Measurements from ENCODE around the gene ARL6IP4.

Gene ARL6IP4

GRCh38 chr12:122979001-122979907 lies 1.2 kb upstream of the ARL6IP4 start:
- no peak for DNase-seq

DNA sequence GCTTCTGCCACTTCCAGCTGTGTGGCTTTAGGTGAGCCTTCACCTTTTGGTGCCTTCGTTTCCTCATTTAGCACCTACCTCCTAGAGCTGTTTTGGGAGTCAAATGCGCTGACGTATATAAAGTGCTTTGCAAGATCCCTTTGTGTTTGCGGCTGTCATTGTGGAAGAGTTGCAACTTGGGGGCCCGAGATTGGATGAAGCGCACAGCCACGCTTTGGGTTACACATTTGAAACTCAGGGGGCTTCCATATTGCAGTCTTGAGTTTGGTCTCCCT lies 636 bp upstream of the ARL6IP4 start:
- peak; percentile 56 to 64 for DNase-seq

GRCh38 chr12:122981036-122981471 lies 573 bp downstream of the ARL6IP4 start:
- DNase-seq = peak in 1 of 2 experiments; percentile 63

DNA sequence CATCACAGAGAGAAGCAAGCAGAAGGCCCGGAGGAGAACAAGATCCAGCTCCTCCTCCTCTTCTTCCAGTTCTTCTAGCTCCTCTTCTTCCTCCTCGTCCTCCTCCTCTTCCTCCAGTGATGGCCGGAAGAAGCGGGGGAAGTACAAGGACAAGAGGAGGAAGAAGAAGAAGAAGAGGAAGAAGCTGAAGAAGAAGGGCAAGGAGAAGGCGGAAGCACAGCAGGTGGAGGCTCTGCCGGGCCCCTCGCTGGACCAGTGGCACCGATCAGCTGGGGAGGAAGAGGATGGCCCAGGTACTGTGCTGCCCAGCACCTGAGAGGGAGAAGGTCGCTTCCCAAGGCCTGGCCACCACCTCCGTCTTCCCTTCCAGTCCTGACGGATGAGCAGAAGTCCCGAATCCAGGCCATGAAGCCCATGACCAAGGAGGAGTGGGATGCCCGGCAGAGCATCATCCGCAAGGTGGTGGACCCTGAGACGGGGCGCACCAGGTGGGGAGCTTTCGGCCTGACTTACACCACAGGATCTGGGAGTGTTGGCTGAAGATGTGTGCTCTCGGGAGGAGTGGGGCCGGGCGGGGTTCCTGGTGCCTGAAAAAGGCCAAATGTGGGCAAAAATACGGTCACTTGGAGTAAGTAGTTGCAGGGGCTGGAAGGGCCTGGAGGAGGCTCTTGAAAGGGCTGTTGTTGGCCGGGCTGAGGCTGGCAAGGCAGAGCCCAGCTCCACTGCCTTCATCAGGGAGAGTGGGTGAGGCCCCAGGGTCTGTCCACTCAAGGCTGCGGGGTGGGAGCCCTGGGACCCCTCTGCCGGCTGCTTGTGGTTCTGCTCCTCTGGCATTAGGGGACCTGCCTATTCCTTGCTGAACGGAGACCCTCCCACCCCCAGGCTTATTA lies 1.4 kb downstream of the ARL6IP4 start:
- no peak for DNase-seq

DNA sequence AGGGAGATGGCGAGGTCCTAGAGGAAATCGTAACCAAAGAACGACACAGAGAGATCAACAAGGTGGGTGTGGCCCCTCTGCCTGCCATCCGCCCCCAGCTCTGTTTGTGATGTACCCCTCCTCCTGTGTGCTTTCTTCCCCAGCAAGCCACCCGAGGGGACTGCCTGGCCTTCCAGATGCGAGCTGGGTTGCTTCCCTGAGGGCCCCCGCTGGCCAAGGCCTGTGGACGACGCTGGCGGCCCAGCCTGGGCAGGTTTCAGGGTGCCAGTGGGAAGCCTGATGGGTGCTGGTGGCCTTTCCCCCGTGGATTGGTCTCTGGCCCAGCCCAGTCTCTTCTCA lies 2.0 kb downstream of the ARL6IP4 start:
- DNase-seq = no peak

- no peak for DNase-seq
These were observed 2.7 kb downstream of the ARL6IP4 start for GRCh38 chr12:122982963-122983788.

DNA sequence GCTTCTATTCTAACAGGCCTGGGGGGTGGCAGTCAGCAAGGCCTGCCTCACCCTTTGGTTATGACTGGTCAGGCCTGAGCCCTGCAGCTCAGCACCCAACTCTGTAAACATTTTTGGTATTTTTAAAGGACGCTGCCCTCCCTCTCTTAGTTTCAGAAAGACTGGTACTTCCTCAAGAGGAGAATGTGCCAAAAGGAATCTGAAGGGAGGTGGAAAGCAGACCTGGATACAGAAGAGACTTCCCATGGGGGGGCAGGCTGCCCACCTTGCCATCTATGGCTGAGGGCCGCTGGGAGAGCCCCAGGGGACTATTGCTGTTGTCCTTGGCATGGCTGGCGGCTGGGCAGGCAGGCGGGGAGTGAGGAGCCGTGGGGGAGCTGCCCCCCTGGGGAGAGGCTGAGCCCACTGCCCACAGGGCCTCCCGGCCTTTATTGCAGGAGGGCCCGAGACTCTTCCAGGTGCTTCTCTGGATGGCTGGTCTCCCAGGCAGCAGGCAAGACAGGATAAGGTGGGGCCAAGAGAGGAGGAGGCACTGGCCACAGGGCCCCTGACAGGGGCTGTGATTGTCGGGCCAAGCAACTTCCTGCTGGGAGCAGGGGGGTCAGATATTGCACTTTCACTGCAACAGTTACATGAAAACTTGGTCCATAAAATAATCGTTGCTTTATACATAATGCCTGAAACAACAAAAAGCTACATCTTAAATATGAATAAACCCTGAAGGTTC lies 3.5 kb downstream of the ARL6IP4 start:
- DNase-seq = no peak

DNA sequence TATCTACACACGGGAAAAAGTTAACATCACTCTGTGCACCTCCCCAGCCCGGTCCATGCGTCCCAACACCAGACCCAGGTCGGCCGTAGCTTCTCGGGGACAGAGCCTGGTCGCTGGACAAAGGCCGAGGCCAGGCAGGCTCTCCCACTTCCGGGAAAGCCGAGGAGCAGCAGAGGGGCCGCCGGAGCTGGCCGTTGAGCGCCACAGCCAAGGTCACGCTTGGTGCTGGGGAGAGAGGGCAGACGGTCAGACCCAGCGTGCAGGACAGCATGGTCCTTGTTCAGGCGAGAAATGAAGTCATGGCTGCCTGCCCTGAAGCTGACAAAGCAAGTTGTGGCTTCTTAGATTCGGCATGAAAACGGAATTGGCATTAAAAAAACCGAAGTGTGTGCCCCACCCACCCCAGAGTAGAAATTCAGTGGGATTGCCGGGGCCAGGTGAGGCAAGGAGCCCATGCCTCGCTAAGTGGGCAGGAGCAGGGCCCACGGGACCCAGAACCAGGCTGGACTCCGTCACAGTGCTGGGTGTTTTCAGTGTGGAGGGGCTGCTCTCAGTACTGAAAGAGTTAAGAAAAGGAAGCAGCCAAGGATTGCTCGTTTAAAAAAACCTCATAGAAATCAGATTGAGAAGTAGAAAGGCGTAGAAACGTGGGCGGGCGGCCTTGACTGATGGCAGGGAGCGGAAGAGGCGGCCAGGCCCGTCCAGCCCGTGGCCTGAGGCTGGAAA lies 4.3 kb downstream of the ARL6IP4 start:
- DNase-seq = no peak

GRCh38 chr12:122985338-122986257 lies 5.1 kb downstream of the ARL6IP4 start:
- no peak for DNase-seq

GRCh38 chr12:122986258-122986871 lies 5.9 kb downstream of the ARL6IP4 start:
- no peak for DNase-seq

DNA sequence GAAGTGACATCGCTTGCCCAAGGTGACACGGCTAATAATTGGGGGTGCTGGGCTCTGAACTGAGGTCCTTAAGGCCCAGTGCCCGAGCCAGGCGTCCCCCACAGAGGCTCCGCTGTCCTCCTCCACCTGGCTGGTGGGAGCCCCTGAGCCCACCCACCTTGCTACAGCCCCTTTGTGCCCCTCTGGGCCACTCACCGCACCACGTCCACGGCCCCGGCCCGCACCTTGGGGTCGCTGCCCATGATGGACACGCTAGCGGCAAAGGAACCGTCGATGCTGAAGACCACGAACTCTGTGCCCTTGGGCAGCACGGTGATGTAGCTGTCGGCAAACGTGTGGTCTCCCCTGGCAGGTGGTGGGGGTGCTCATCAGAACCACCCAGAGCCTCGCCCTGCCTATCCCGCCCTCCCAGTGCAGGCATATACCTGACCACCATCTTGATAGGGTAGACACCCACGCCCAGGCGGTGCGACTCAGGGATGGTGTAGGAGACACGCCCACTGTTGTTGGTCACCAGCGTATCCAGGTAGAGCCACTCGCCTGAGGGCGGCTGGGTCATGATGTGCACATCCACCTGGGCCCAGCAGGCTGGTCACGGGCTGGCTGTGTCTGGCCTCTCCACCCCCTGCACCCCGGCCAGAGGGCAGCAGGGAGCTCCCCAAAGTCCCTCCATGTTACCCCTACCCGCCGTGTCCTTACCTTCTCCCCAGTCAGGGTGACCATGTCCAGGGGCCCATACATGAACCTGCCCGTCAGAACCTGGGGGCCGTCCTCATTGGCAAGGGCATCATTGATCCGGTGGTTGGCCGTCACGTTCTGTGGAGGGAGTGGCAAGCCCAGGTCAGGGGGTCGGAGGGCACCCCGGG lies 6.8 kb downstream of the ARL6IP4 start:
- no peak for DNase-seq

- DNase-seq = no peak
These were observed 7.6 kb downstream of the ARL6IP4 start for GRCh38 chr12:122988036-122988435.

- DNase-seq = no peak
These were observed 8.2 kb downstream of the ARL6IP4 start for GRCh38 chr12:122988612-122989212.

DNA sequence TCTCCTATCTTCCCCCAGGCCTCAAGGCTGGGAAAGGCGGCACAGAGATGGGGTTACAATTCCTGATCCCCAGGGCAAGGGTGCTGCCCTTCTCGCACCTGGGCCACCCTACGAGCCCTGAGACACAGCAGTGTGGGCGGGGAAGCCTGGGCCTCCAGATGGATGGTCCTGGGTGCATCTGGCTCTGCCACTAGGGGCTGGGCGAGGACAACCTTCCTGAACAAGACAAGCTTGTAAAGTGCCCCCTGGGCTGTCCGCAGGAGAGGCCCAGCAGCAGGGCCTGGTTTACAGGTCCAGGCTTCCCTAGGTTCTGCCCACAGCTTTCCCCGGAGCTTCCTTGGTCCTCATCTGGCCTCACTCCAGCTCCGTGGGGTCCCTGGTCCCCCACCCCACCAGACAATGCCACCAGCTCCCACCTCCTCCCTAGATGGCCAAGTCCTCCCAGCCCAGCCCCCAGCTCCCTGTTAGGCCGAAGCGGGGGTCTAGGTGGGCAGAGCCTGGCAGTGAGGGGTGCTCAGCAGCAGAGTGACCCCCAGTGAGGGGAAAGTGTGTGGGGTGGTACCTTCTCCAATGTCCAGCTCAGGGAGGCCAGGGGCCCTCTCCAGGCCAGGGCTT lies 8.9 kb downstream of the ARL6IP4 start:
- no peak for DNase-seq

DNA sequence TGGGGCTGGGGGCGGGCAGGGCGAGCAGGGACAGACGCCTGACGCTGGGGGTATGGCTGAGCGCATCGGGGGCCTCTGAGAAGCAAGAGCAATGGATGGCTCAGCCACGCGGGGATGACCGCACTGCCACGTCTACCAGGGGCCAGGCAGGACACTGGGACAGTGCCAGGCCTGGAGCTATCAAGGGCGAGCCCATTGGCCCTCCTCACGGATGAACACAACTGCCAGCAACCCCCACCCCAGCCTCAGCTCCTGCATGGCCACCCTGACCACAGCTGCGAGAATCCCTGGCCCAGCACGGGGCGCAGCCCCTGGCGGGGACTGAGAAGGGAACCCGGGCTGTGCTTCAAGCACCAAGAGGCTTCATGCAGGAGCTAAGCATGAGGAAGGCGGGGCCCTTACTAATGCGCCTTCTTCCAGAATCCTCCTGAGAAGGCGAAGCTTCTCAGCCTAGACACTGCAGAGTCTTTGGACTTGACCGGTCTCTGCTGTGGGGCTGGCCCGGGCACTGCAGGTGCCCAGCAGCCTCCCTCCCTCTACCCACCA lies 9.5 kb downstream of the ARL6IP4 start:
- DNase-seq = no peak

DNA sequence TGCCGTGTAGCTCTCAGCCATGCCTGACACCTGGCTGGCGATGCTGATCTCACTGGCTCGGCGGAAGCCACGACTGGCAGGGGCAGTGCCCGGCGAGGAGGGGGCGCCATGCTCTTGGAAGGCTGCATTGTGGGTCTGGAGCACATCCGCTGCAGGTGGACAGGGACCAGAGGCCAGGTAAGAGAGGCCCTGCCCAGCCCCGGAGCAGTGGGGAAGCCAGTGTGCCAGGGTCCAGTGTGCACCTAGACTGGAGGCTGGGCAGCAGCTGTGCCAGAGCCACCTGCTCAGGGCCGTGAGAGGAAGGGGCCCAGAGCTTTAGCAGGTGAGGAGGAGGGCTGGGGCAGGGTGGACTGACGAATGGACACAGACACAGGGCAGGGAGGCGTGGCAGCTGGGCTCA lies 10.1 kb downstream of the ARL6IP4 start:
- DNase-seq = no peak

- DNase-seq = no peak
These were observed 10.6 kb downstream of the ARL6IP4 start for GRCh38 chr12:122990961-122991622.
